ENCODE measurements around the gene TTC21A.
"Not testable (repeated sequence)": the region's sequence is repeated elsewhere in the genome, so short reads cannot be mapped to it uniquely, and the experiment has no call there.

The TTC21A gene

DNA sequence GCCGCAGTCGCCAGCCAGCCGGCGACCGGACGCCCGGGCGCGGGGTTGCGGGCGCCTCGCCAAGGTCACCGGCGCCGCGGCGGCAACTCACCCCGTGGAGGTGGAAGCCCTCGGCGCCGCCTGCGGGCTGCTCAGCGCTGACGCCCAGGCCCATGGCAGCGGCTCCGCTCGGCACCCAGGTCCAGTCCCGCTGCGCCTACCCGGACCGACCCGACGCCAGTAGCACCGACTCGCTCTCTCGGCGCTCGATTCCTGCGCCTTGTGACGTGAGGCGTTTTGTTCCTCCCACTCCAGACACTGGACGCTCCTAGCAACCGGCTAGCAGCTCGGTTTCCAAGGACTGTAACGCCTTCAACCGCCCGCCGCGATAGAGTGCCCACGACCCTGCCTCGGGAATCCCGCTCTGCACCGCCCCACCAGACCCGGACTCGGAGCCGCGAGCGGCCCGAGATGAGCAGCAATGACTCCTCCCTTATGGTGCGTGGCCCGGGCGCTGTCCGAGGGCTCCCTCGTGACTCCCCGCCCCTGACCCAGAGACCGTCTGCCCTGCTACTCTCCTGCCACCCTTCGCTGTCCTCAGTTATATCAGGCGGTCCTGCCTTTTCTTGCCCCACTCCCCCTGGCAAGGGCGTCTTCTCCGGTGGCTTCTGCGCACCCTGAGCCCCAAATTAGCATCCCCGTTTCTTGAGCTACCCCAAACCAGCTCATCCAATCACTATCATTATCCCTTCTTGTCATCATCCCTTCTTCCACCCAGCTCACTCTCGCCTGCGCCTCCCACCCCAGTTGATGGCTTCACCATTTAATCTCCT lies at the start of gene TTC21A, which contains the start of gene GORASP1:
Gene TTC21A (plus strand): TSS at position 293 of the 812 bp plus-strand sequence. CDS start 158 bp downstream, at position 451.
Gene GORASP1 (minus strand): TSS at position 240 of the 812 bp plus-strand sequence. CDS start 86 bp downstream, at position 154.
- DNase-seq, result peak; percentile 59

DNA sequence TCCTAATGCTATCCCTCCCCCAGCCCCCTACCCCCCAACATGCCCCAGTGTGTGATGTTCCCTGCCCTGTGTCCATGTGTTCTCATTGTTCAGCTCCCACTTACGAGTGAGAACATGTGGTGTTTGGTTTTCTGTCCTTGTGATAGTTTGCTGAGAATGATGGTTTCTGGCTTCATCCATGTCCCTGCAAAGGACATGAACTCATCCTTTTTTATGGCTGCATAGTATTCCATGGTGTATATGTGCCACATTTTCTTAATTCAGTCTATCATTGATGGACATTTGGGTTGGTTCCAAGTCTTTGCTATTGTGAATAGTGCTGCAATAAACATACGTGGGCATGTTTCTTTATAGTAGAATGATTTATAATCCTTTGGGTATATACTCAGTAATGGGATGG lies 46.3 kb upstream of the TTC21A start:
- DNase-seq, result not testable (repeated sequence)

DNA sequence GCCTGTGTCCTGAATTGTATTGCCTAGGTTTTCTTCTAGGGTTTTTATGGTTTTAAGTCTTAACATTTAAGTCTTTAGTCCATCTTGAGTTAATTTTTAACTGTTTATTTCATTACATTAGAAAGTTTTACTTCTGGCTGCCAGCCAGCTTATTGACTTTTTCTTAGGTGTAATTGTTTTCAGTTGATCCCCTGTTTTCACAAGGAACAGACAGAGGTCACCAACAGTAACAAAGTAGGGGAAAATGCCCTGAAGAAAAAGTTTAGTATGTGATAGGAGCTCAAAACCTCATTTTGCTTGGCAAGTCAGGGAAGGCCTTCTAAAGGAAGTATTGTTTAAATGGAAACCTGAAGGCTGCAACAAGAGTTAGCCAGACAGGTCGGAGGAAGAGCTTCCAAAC lies 45.3 kb upstream of the TTC21A start:
- no peak for DNase-seq

DNA sequence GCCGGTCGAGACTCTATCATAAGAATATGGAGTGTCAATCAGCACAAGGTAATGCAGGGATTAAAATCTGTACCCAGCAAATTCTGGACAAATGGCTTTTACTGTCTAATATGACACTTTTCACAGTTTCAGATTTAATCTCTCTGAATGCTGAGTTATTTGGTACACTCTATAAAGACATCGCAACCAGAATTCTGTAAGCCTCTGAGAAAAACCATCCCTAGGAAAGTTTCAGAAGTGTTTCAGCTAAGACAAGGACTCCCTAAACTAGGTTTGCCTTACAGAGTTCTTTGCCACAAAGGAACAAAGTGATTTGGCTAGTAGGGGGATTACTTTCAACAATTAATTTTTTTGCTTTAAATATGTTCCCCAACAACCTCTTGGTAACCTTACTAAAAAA lies 44.3 kb upstream of the TTC21A start:
- DNase-seq, result no peak

- no peak for DNase-seq
Measured at GRCh38 chr3:39064646-39065045, 42.8 kb upstream of the TTC21A start.

GRCh38 chr3:39065197-39065596 lies 42.3 kb upstream of the TTC21A start:
- DNase-seq, result peak; percentile 14

DNA sequence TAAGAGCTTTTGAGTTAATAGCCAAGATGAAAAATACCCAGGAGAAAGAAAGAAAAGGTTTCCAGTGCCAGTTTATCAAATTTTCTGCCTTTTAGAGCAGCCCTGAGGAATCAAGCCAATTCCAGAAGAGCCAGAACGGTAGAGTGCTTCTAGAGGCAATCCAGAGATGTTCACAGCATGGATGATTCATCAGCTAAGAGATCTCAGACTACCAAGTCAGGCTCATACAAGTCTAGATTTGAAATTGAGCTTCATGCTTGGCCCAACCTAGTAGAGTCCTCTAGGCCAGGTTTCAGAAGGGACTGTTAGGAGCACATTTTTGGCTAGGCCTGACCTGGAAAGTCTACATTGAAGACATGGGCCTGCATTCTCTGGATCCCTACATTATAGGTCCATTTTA lies 40.2 kb upstream of the TTC21A start:
- no peak for DNase-seq

GRCh38 chr3:39068556-39068955 lies 38.9 kb upstream of the TTC21A start:
- DNase-seq, result no peak

- no peak for DNase-seq
Measured at GRCh38 chr3:39075910-39076309, 31.6 kb upstream of the TTC21A start.

DNA sequence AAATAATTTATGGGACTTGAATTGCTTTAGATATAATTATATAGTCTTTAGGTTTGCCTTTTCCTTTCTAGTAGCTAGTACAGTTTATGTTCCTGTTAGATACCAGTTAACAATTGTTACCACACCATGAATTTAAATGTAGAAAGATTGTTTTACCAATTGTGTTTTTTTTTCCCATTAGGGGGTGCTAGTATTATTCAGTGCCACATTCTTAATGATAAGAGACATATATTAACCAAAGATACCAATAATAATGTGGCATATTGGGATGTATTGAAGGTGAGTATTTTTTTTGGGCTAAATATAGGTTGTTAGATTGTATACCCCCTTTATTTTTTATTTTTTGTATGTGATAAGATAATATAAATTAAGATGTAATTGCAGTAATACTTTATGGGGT lies 27.9 kb upstream of the TTC21A start:
- no peak for DNase-seq

GRCh38 chr3:39080026-39080425 lies 27.5 kb upstream of the TTC21A start:
- DNase-seq, result no peak

- no peak for DNase-seq
Measured at GRCh38 chr3:39082666-39083313, 24.7 kb upstream of the TTC21A start.

GRCh38 chr3:39086144-39086543 lies 21.3 kb upstream of the TTC21A start:
- DNase-seq, result no peak

DNA sequence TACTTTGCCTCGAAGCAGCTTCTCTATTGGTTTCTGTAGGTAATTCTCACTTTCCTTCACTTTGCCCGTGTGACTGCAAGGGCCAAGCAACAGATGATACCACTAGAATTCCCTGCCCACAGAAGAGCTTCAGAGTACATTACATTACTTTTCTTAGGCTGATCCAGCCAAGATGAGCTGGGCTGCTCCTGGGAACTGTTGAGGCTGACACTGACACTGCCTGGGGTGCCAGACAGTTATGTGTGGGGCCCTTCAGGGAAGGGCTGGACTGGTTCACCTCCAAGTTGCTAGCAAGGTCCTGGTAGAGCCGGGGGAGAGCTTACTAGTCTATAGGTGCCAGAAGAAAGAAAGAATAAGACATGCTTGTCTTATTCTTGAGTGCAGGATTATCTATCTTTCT lies 19.0 kb upstream of the TTC21A start:
- DNase-seq, result no peak

DNA sequence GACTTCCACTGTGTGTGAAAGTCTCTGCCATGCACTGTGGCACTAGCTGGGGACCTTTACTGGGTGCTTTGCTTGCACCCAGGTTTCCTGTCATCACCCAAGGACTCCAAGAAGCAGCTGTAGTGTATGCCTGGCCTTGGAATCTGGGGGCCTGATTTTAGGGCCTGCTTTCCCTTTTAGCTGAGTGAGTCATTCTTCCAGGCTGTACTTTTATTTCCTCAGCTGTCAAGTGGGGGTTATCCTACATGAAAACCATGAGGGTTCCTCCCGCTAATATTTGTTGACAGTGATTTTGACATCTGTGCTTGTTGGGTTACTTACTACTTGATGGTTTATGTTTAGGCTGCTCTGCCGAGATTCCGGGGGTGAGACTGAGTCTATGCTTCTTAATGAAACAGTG lies 18.6 kb upstream of the TTC21A start:
- no peak for DNase-seq

DNA sequence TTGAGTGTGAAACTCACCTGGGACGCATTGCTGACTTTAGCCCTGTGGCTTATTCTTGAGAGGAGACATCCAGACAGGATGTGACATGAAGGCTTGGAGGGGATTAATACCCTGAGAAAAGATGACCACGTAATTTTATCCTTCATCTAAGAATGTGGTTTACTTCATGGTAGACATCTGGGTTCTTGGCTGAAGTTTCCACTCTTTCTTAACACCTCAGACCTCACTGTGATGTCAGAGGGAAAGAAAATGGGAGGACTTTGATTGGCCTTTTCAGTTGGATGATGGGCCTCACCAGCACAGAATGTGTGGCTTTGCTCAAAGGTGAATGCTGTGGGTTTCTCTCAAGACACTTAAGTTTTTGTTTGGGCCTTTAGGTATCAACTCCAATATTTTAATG lies 16.6 kb upstream of the TTC21A start:
- no peak for DNase-seq

DNA sequence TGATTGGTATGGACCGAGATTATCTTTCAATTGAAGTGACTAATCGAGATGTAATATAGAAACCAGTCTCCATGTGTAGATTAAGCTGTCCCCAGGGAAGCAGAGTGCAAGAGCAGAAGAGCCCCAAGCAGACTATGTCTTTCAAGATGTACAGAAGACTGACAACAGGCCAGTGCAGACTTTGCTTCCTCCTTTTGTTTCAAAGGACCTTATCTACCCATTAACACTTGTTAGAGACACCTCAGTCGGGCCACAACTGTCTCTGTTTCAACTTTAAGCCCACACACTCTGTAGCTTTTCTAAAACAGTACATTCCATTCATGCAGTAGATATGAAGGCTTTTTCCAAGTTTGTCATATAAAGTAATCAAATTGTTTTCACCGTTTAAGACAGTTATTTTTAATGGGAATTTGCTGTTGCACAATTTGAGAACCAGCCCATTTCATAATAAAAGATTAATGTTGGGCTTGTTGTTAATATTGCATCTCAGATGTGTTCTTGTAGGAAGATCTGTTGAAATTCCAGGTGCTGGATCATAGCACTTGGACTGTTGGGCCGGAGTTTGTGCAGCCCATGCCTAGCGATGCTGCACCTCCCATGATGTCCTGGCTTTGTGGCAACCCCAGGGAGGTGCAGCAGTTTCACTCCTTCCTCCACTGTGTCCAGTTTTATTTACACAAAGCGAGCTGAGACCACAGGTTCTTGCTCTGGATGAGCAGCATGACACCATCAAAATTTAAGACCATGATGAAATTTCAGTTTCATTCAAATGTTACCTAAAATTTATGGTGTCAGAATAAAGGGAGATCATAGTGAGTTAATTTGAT lies 12.4 kb upstream of the TTC21A start:
- no peak for DNase-seq

- no peak for DNase-seq
Measured at GRCh38 chr3:39095778-39096177, 11.7 kb upstream of the TTC21A start.

DNA sequence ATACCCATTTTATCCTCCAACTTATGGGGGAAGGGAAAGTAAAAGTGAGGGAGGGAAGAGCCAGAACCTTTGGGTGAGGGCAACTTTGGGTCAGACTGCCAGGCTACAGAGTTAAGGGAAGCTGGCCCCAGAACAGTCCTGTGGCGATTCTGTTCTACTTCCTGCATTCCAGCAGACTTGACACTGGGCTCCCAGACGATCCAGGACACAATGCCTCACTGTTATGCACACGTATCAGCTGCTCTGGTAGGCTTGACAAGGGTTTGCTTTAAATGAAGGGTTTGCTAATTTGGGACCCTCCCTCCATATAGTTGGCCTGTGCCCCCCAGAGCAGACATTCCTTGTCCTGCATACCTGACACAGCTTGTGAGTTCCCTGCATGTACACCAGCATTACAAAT lies 10.7 kb upstream of the TTC21A start:
- no peak for DNase-seq

GRCh38 chr3:39097716-39098472 lies 9.6 kb upstream of the TTC21A start:
- no peak for DNase-seq

DNA sequence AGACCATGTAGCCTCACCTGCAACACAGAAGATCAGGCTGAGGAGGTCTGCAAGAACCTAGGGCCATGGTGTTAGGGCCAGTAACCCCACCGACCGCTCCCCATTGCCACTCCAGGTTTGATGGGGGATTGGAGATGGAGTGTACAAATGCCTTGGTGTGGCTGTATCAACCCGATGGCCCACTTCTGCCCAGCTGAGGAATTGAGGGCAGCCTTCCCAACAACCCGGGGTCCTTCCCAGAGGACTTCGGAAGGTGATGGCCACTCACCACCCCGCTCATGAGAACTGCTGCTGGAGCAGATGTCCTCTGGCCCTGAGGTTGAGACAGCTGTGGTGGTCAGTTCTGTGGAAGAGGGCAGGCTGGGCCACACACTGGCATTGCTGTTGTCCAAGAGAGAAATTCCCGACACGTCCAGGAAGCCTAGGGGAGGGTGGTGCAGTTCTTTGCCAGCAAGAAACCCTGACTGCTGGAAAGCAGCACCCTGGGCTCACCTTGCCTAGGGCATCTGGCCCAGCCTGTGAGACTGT lies 8.9 kb upstream of the TTC21A start:
- DNase-seq, result no peak

DNA sequence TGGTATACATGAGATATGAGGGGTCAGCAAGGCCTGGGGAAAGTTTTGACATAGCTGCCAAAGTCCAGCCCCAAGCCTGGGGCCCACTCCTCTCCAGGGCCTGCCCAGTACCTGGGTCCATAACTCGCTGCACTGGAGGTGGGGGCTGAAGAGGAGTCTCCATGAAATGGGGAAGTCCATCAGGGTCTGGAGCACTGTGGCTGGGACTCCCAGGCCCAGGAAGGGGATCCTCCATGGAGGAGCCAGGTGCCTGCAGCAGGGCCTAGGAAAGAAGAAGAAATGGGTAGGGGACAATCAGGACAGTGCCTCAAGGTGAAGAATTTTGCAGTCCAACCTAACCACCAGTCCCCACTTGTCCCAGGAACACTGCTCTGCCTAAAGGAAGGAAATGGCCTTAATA lies 8.2 kb upstream of the TTC21A start:
- DNase-seq, result no peak

Data from KG1 (cell line).